Fibroblast of mammary gland (primary cell): Measurements from ENCODE around the gene CRTC1.

Experiments
- DNase-seq: peaks from one replicate; pipeline ENCODE4 v3.0.0-alpha.2; 2010; ENCODE audit warnings: low read depth
- H3K4me3 ChIP-seq: 2 replicates; pipeline ENCODE4 v1.5.1; 2011; ENCODE audit warnings: low read depth, mild to moderate bottlenecking, low read length, moderate library complexity; ENCODE audit not compliant: control insufficient read depth
- CTCF ChIP-seq: conservative IDR thresholded peaks from 2 replicates; pipeline ENCODE4 v1.5.1; 2011; ENCODE audit warnings: low read depth, low read length, inconsistent platforms; ENCODE audit not compliant: control insufficient read depth, insufficient read depth

CRTC1 gene

GRCh38 chr19:18658366-18658855 is 25.1 kb upstream of the CRTC1 start:
- TF ChIP-seq CTCF, result no peak
- no peak for DNase-seq
- no peak overlapping the region for H3K4me3 ChIP-seq

GRCh38 chr19:18659281-18660050 is 24.0 kb upstream of the CRTC1 start:
- no peak overlapping the region for H3K4me3 ChIP-seq
- DNase-seq, result peak; percentile 52
- TF ChIP-seq CTCF, result no peak

- peak; percentile 81 for DNase-seq
Observed at GRCh38 chr19:18660051-18660910, 23.2 kb upstream of the CRTC1 start.

GRCh38 chr19:18660939-18661670 is 22.4 kb upstream of the CRTC1 start:
- no peak overlapping the region for H3K4me3 ChIP-seq
- no peak for TF ChIP-seq CTCF
- DNase-seq, result no peak

More at GRCh38 chr19:18660051-18660910, 23.2 kb upstream of the CRTC1 start:
- no peak overlapping the region for H3K4me3 ChIP-seq
- TF ChIP-seq CTCF, result no peak

GRCh38 chr19:18662972-18663732 is 20.3 kb upstream of the CRTC1 start:
- no peak for TF ChIP-seq CTCF
- DNase-seq, result no peak

GRCh38 chr19:18663940-18664530 is 19.4 kb upstream of the CRTC1 start:
- DNase-seq, result no peak
- H3K4me3 ChIP-seq, result no peak overlapping the region
- no peak for TF ChIP-seq CTCF

More at GRCh38 chr19:18662972-18663732, 20.3 kb upstream of the CRTC1 start:
- no peak overlapping the region for H3K4me3 ChIP-seq
